HEK293T (cell line): ENCODE data around the gene MLF2.

Experiments
- ARNT ChIP-seq: fragments of 450-650 bp; IDR thresholded peaks from 2 replicates; pipeline ENCODE4 v1.6.1; 2017; ENCODE audit warnings: mild to moderate bottlenecking
- BHLHE40 ChIP-seq: fragments of 450-650 bp; IDR thresholded peaks from 2 replicates; pipeline ENCODE4 v1.6.1; 2016; ENCODE audit warnings: mild to moderate bottlenecking, moderate library complexity, borderline replicate concordance
- ELF4 ChIP-seq: fragments of 450-650 bp; IDR thresholded peaks from 2 replicates; pipeline ENCODE4 v1.6.1; 2017; ENCODE audit warnings: antibody characterized with exemption
- FOXA1 ChIP-seq: fragments of 450-650 bp; IDR thresholded peaks from 2 replicates; pipeline ENCODE4 v1.6.1; 2016; ENCODE audit warnings: mild to moderate bottlenecking
- FOXK2 ChIP-seq: fragments of 450-650 bp; IDR thresholded peaks from 2 replicates; pipeline ENCODE4 v1.6.1; 2016; ENCODE audit warnings: mild to moderate bottlenecking
- FOXM1 ChIP-seq: fragments of 450-650 bp; IDR thresholded peaks from 2 replicates; pipeline ENCODE4 v1.6.1; 2017; ENCODE audit warnings: mild to moderate bottlenecking, borderline replicate concordance
- HDGF ChIP-seq: fragments of 450-650 bp; IDR thresholded peaks from 2 replicates; pipeline ENCODE4 v1.6.1; 2017; ENCODE audit warnings: antibody characterized with exemption, borderline replicate concordance
- LEF1 ChIP-seq: fragments of 450-650 bp; IDR thresholded peaks from 2 replicates; pipeline ENCODE4 v1.6.1; 2017; ENCODE audit warnings: mild to moderate bottlenecking, borderline replicate concordance
- NFRKB ChIP-seq: fragments of 450-650 bp; IDR thresholded peaks from 2 replicates; pipeline ENCODE4 v1.6.1; 2016; ENCODE audit warnings: mild to moderate bottlenecking, moderate library complexity
- PKNOX1 ChIP-seq: fragments of 450-650 bp; IDR thresholded peaks from 2 replicates; pipeline ENCODE4 v1.6.1; 2016
- SP1 ChIP-seq: fragments of 450-650 bp; IDR thresholded peaks from 2 replicates; pipeline ENCODE4 v1.6.1; 2017
- SUZ12 ChIP-seq: fragments of 450-650 bp; IDR thresholded peaks from 2 replicates; pipeline ENCODE4 v1.6.1; 2016; ENCODE audit warnings: mild to moderate bottlenecking
- TARDBP ChIP-seq: fragments of 450-650 bp; IDR thresholded peaks from 2 replicates; pipeline ENCODE4 v1.6.1; 2016
- ZNF384 ChIP-seq: fragments of 450-650 bp; IDR thresholded peaks from 2 replicates; pipeline ENCODE4 v1.6.1; 2016

GRCh38 chr12:6763380-6763779 lies 10.4 kb upstream of the MLF2 start:
- TF ChIP-seq SP1, result no peak
- no peak for TF ChIP-seq FOXK2
- no peak for TF ChIP-seq SUZ12
- no peak for TF ChIP-seq FOXA1
- TF ChIP-seq BHLHE40, result no peak
- TF ChIP-seq HDGF, result no peak
- TF ChIP-seq FOXM1, result no peak
- TF ChIP-seq LEF1, result no peak
- TF ChIP-seq NFRKB, result no peak
- TF ChIP-seq TARDBP, result no peak
- TF ChIP-seq ELF4, result no peak
- TF ChIP-seq ZNF384, result no peak
- TF ChIP-seq PKNOX1, result no peak
- TF ChIP-seq ARNT, result no peak
